ENCODE results near the gene CHD2.

DNA sequence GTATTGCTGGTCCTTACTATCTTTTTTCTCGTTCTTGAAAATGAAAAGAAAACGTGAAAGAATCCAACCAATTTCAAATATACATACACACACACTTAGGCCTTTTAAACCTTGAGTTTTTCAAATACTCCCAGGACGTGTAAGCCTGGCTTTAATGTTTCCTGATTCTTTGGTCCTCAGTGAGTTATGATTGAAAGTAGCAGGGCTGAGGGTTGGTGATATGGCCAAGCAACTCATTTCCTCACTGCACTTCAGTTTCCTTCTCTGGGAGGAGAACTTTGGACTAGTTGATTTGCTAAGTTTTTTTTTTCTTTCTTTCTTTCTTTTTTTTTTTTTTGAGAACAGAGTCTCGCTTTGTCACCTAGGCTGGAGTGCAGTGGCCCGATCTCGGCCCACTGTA is 34.6 kb downstream of the CHD2 start:
- TF ChIP-seq CTCF (IDR thresholded peaks at IDR 0.05): no peak
- TF ChIP-seq ZC3H11A (IDR thresholded peaks at IDR 0.05): no peak
- TF ChIP-seq POLR2A (IDR thresholded peaks at IDR 0.05; ENCODE audit: low read length): no peak
- TF ChIP-seq MAZ (IDR thresholded peaks at IDR 0.05; ENCODE audit: borderline replicate concordance, low read depth, low read length): no peak
- TF ChIP-seq FOXS1 (CRISPR knock-in tag; IDR thresholded peaks at IDR 0.05): no peak
- TF ChIP-seq ZFP36 (IDR thresholded peaks at IDR 0.05; ENCODE audit: borderline replicate concordance, partially characterized antibody): no peak
- no peak for TF ChIP-seq POLR2AphosphoS2 (conservative IDR thresholded peaks at IDR 0.05; ENCODE audit: low read length)

Data from A549 (cell line).